CD4-positive, alpha-beta T cell (primary cell): ENCODE data around the gene FOXD1. TPM values are rescaled to one million over a fixed set of nuclear protein-coding genes. Genes with fewer than 3 reads are reported as not detected.
"Not testable (repeated sequence)": the region's sequence is repeated elsewhere in the genome, so short reads cannot be mapped to it uniquely, and the experiment has no call there.

Experiments
- ATAC-seq: fragments of 200-7000 bp; cut with Tn5 transposase; one replicate; pipeline ENCODE4 v1.10.0; 2022; ENCODE audit warnings: mild to moderate bottlenecking; ENCODE audit not compliant: poor library complexity
- CTCF ChIA-PET: fragments of 350-600 bp; sonication (Branson Sonifier 250); formaldehyde crosslinking; loops from one replicate; lab custom pipeline; 2021; ENCODE audit warnings: antibody characterized with exemption, inconsistent platforms; lab: Charles Lee
- POLR2A ChIA-PET: fragments of 350-600 bp; sonication (Branson Sonifier 250); formaldehyde crosslinking; loops from one replicate; lab custom pipeline; 2021; ENCODE audit warnings: antibody characterized with exemption, inconsistent platforms; lab: Charles Lee
- DNase-seq, 14 experiments: peaks; one replicate each; pipeline ENCODE4 v3.0.0-alpha.2; 2013 to 2020; ENCODE audit warnings: mixed read lengths in 2 of 14
- H3K27ac ChIP-seq, 2 donors: one replicate each; pipeline versions ENCODE4 v1.5.1 to v1.7.0; 2013; ENCODE audit warnings: low read length in 2 of 2, low read depth in 1 of 2, mild to moderate bottlenecking in 1 of 2
- H3K27me3 ChIP-seq, 2 experiments: 1 replicate in 1 of 2; 2 replicates in 1 of 2; pipeline versions ENCODE4 v1.6.1 to v1.7.0; 2013; ENCODE audit warnings: low read length in 2 of 2, control low read depth in 1 of 2, mild to moderate bottlenecking in 1 of 2, moderate library complexity in 1 of 2; ENCODE audit not compliant: insufficient read depth in 2 of 2, control insufficient read depth in 1 of 2
- H3K36me3 ChIP-seq: one replicate; pipeline ENCODE4 v1.6.1; 2013; ENCODE audit warnings: low read length, control low read depth; ENCODE audit not compliant: insufficient read depth
- H3K4me1 ChIP-seq: one replicate; pipeline ENCODE4 v1.6.1; 2013; ENCODE audit warnings: low read length, control low read depth; ENCODE audit not compliant: insufficient read depth
- H3K4me3 ChIP-seq: one replicate; pipeline ENCODE4 v1.5.1; 2013; ENCODE audit warnings: mild to moderate bottlenecking, low read length, moderate library complexity
- H3K9me3 ChIP-seq, 2 experiments: 1 replicate in 1 of 2; 2 replicates in 1 of 2; pipeline versions ENCODE4 v1.6.1 to v1.7.0; 2013; ENCODE audit warnings: low read length in 2 of 2, mild to moderate bottlenecking in 2 of 2, control low read depth in 1 of 2, moderate library complexity in 1 of 2; ENCODE audit not compliant: control insufficient read depth in 1 of 2, insufficient read depth in 1 of 2
- H3K27ac Mint-ChIP-seq: one replicate; pipeline ENCODE4 v1.8.0; 2020; ENCODE audit warnings: mixed read lengths
- H3K27me3 Mint-ChIP-seq: one replicate; pipeline ENCODE4 v1.8.0; 2021; ENCODE audit warnings: mixed read lengths
- H3K36me3 Mint-ChIP-seq: one replicate; pipeline ENCODE4 v1.8.0; 2021; ENCODE audit warnings: low read depth, mixed read lengths
- H3K4me1 Mint-ChIP-seq: one replicate; pipeline ENCODE4 v1.8.0; 2021; ENCODE audit warnings: low read depth, mixed read lengths
- H3K4me3 Mint-ChIP-seq: one replicate; pipeline ENCODE4 v1.8.0; 2020; ENCODE audit warnings: mild to moderate bottlenecking, mixed read lengths
- H3K9me3 Mint-ChIP-seq: one replicate; pipeline ENCODE4 v1.8.0; 2020; ENCODE audit warnings: mixed read lengths
- CTCF ChIP-seq: fragments of 200-600 bp; IDR thresholded peaks from one replicate; pipeline ENCODE4 v1.8.0; 2022; ENCODE audit warnings: antibody characterized with exemption, mild to moderate bottlenecking
- intact Hi-C, 2 experiments: fragments of 100-400 bp; cut with DNase I in 1 of 2; cut with micrococcal nuclease in 1 of 2; formaldehyde crosslinking; loops; one replicate each; pipeline versions ENCODE4 v1.15.1 to v1.9.0; 2023 to 2025; cut with DNase I, micrococcal nuclease
- total RNA-seq, 174 experiments: library from RNA in 2 of 174; stranded (reverse) in 2 of 174; gene quantifications; one replicate each; pipeline ENCODE4 v1.2.3 and lab custom pipeline; 2021 to 2026

Gene FOXD1
- total RNA-seq, 2 experiments from 2014 or later, result not detected

GRCh38 chr5:73411936-73412596 lies 36.5 kb downstream of the FOXD1 start:
- Histone ChIP-seq H3K9me3 (no peaks in the 10 kb centered on the region), H3K27me3 (peaks cover 25 to 31% of the 10 kb centered on the region in 2 experiments), H3K27ac (no peak overlapping the region), H3K4me1 (no peaks in the 10 kb centered on the region), H3K4me3 (no peak overlapping the region), H3K36me3 (no peaks in the 10 kb centered on the region)
- no peaks in the 10 kb centered on the region for H3K9me3 Mint-ChIP-seq
- no peak for ATAC-seq
- H3K4me3 Mint-ChIP-seq, result no peak overlapping the region
- no peak for TF ChIP-seq CTCF
- ChIA-PET POLR2A (no interaction called here), CTCF (no interaction called here)
- H3K27ac Mint-ChIP-seq, result no peak overlapping the region
- peaks cover 70% of the 10 kb centered on the region for H3K27me3 Mint-ChIP-seq
- intact Hi-C loops, result no loop called here
- no peaks in the 10 kb centered on the region for H3K36me3 Mint-ChIP-seq
- no peaks in the 10 kb centered on the region for H3K4me1 Mint-ChIP-seq
- no peak for DNase-seq

GRCh38 chr5:73409927-73410326 lies 38.6 kb downstream of the FOXD1 start:
- H3K9me3 ChIP-seq, POLR2A ChIA-PET, intact Hi-C loops, H3K27ac Mint-ChIP-seq, CTCF ChIA-PET, H3K36me3 ChIP-seq, H3K27ac ChIP-seq, ATAC-seq, H3K9me3 Mint-ChIP-seq, H3K4me1 Mint-ChIP-seq, DNase-seq, H3K4me3 ChIP-seq, H3K36me3 Mint-ChIP-seq, H3K4me3 Mint-ChIP-seq, H3K4me1 ChIP-seq: not testable (repeated sequence)
- peaks cover 64% of the 10 kb centered on the region for H3K27me3 Mint-ChIP-seq
- H3K27me3 ChIP-seq, result peaks cover 8 to 12% of the 10 kb centered on the region in 2 experiments

- no peaks in the 10 kb centered on the region for H3K4me1 Mint-ChIP-seq
Measured at GRCh38 chr5:73405691-73406090, 42.9 kb downstream of the FOXD1 start.

More at GRCh38 chr5:73405691-73406090, 42.9 kb downstream of the FOXD1 start:
- Mint-ChIP-seq H3K9me3 (no peaks in the 10 kb centered on the region), H3K27ac (no peak overlapping the region), H3K36me3 (no peaks in the 10 kb centered on the region), H3K4me3 (no peak overlapping the region), H3K27me3 (peaks cover 49% of the 10 kb centered on the region)
- no peak overlapping the region for H3K4me3 ChIP-seq
- no peak for TF ChIP-seq CTCF
- no peak overlapping the region for H3K27ac ChIP-seq
- H3K9me3 ChIP-seq, result no peaks in the 10 kb centered on the region
- ATAC-seq (no peak), DNase-seq (no peak)
- H3K36me3 ChIP-seq, result no peaks in the 10 kb centered on the region
- intact Hi-C loops, result no loop called here
- POLR2A ChIA-PET, result interaction anchor here (2.1 kb wide), 1 partner anchor 11 kb away, joined by 11 read pairs; no protein-coding TSS in a partner anchor
- H3K27me3 ChIP-seq, result peaks cover 0 to 4% of the 10 kb centered on the region in 2 experiments
- CTCF ChIA-PET, result interaction anchor here (1.4 to 2.0 kb wide), 2 partner anchors 9 to 107 kb away, joined by 3 to 4 read pairs; no protein-coding TSS in a partner anchor
- H3K4me1 ChIP-seq, result peaks cover 8% of the 10 kb centered on the region
